H1 (cell line): ENCODE measurements around the gene DMWD. TPM values are rescaled to one million over a fixed set of nuclear protein-coding genes. Genes with fewer than 3 reads are reported as not detected.
A peak's percentile ranks its signal among the peaks of the same experiment; 100 is the strongest.

ENCODE experiments used
- CTCF ChIA-PET: fragments of 300-600 bp; sonication (Branson Sonifier 250); formaldehyde crosslinking; loops from one replicate; lab custom pipeline; 2021; ENCODE audit not compliant: partially characterized antibody; lab: Charles Lee
- POLR2A ChIA-PET: fragments of 300-600 bp; sonication (Branson Sonifier 250); formaldehyde crosslinking; loops from one replicate; lab custom pipeline; 2021; ENCODE audit warnings: inconsistent platforms; ENCODE audit not compliant: partially characterized antibody; lab: Charles Lee
- DNase-seq, 2 experiments: peaks; one replicate each; pipeline versions ENCODE4 v3.0.0 to v3.0.0-alpha.2; 2010 to 2022; ENCODE audit warnings: low spot score in 2 of 2, low read depth in 1 of 2, mixed read lengths in 1 of 2
- FAIRE-seq: peaks from 2 replicates; lab custom pipeline; 2011; peaks lifted over from hg19 to GRCh38; lab: Jason Lieb, UNC
- H2AFZ ChIP-seq: 2 replicates; pipeline ENCODE4 v1.8.1; 2012; ENCODE audit warnings: low read length, inconsistent platforms
- H2AK5ac ChIP-seq: 2 replicates; pipeline ENCODE4 v1.6.1; 2013; ENCODE audit warnings: low read depth, low read length
- H2BK120ac ChIP-seq: replicated peaks from 2 replicates; pipeline ENCODE3; 2013; ENCODE audit warnings: low read depth, low read length, inconsistent platforms
- H2BK12ac ChIP-seq: 2 replicates; pipeline ENCODE4 v1.6.1; 2013; ENCODE audit warnings: low read depth, low read length
- H2BK15ac ChIP-seq: 2 replicates; pipeline ENCODE4 v1.6.1; 2013; ENCODE audit warnings: low read length
- H2BK20ac ChIP-seq: 2 replicates; pipeline ENCODE4 v1.6.1; 2013; ENCODE audit warnings: low read length
- H2BK5ac ChIP-seq: 2 replicates; pipeline ENCODE4 v1.6.1; 2013; ENCODE audit warnings: low read depth, low read length
- H3K14ac ChIP-seq: 2 replicates; pipeline ENCODE4 v1.6.1; 2013; ENCODE audit warnings: inconsistent platforms; ENCODE audit not compliant: insufficient read length
- H3K18ac ChIP-seq: 2 replicates; pipeline ENCODE4 v1.6.1; 2013; ENCODE audit warnings: low read length; ENCODE audit errors: extremely low read depth
- H3K23ac ChIP-seq: 2 replicates; pipeline ENCODE4 v1.6.1; 2013; ENCODE audit warnings: inconsistent platforms; ENCODE audit not compliant: insufficient read length
- H3K23me2 ChIP-seq: 2 replicates; pipeline ENCODE4 v1.6.1; 2013; ENCODE audit warnings: low read depth, low read length
- H3K27ac ChIP-seq: 2 replicates; pipeline ENCODE4 v1.6.1; 2011; ENCODE audit warnings: low read depth, low read length, inconsistent platforms
- H3K27me3 ChIP-seq, 4 experiments: replicated peaks in 1 of 4; 1 replicate in 1 of 4; 2 replicates in 3 of 4; pipeline versions ENCODE4 v1.6.1 to v1.8.1; 2011 to 2013; ENCODE audit warnings: low read length in 3 of 4, mild to moderate bottlenecking in 3 of 4, inconsistent platforms in 2 of 4, mixed read lengths in 2 of 4, moderate library complexity in 1 of 4; ENCODE audit not compliant: control insufficient read depth in 3 of 4, insufficient read depth in 3 of 4; ENCODE audit errors: extremely low read depth in 1 of 4
- H3K36me3 ChIP-seq, 4 experiments: 2 replicates each; pipeline versions ENCODE4 v1.6.1 to v1.8.1; 2011 to 2013; ENCODE audit warnings: mild to moderate bottlenecking in 4 of 4, low read length in 3 of 4, moderate library complexity in 2 of 4, control low read depth in 1 of 4, inconsistent platforms in 1 of 4; ENCODE audit not compliant: insufficient read depth in 4 of 4, control insufficient read depth in 2 of 4
- H3K4ac ChIP-seq: replicated peaks from 2 replicates; pipeline ENCODE3; 2013; ENCODE audit warnings: low read length, low read depth, mixed read lengths, inconsistent platforms; ENCODE audit not compliant: insufficient read length
- H3K4me1 ChIP-seq, 4 experiments: replicated peaks in 1 of 4; 1 replicate in 1 of 4; 2 replicates in 3 of 4; pipeline versions ENCODE4 v1.6.1 to v1.8.1; 2011 to 2013; ENCODE audit warnings: low read length in 3 of 4, inconsistent platforms in 2 of 4, mixed read lengths in 1 of 4; ENCODE audit not compliant: insufficient read depth in 4 of 4, control insufficient read depth in 3 of 4
- H3K4me2 ChIP-seq, 2 experiments: 2 replicates each; pipeline versions ENCODE4 v1.6.1 to v1.8.1; 2011 to 2013; ENCODE audit warnings: low read depth in 2 of 2, low read length in 2 of 2, control low read depth in 1 of 2, inconsistent platforms in 1 of 2, mild to moderate bottlenecking in 1 of 2; ENCODE audit not compliant: insufficient read depth in 1 of 2
- H3K4me3 ChIP-seq, 4 experiments: fragments of 200-600, 300-600 bp in 1 of 4; sonication (generic), shearing (Covaris generic), sonication (Bioruptor Twin) in 1 of 4; 2 replicates each; pipeline versions ENCODE4 v1.5.1 to v1.8.1; 2011 to 2016; ENCODE audit warnings: low read length in 4 of 4, low read depth in 3 of 4, control low read depth in 2 of 4, inconsistent platforms in 2 of 4, mild to moderate bottlenecking in 2 of 4, mixed read lengths in 1 of 4, moderate library complexity in 1 of 4; ENCODE audit not compliant: insufficient read depth in 2 of 4; ENCODE audit errors: extremely low read depth in 1 of 4
- H3K56ac ChIP-seq: replicated peaks from 2 replicates; pipeline ENCODE3; 2013; ENCODE audit warnings: low read depth, mild to moderate bottlenecking, mixed read lengths, low read length, inconsistent platforms; ENCODE audit not compliant: insufficient read length
- H3K79me1 ChIP-seq: 2 replicates; pipeline ENCODE4 v1.6.1; 2013; ENCODE audit warnings: low read depth, low read length, control low read depth
- H3K79me2 ChIP-seq, 2 experiments: 2 replicates each; pipeline versions ENCODE4 v1.6.1 to v1.8.1; 2012 to 2013; ENCODE audit warnings: low read length in 2 of 2, mild to moderate bottlenecking in 2 of 2, inconsistent platforms in 1 of 2; ENCODE audit not compliant: insufficient read depth in 2 of 2, control insufficient read depth in 1 of 2
- H3K9ac ChIP-seq, 4 experiments: replicated peaks in 1 of 4; 1 replicate in 1 of 4; 2 replicates in 3 of 4; pipeline versions ENCODE4 v1.6.1 to v1.8.1; 2011 to 2013; ENCODE audit warnings: low read depth in 3 of 4, low read length in 3 of 4, control low read depth in 2 of 4, mild to moderate bottlenecking in 2 of 4, moderate library complexity in 2 of 4, inconsistent platforms in 1 of 4; ENCODE audit errors: extremely low read depth in 1 of 4
- H3K9me3 ChIP-seq, 2 experiments: 2 replicates each; pipeline versions ENCODE4 v1.6.1 to v1.8.1; 2012 to 2013; ENCODE audit warnings: mild to moderate bottlenecking in 2 of 2, moderate library complexity in 2 of 2, control low read depth in 1 of 2, inconsistent platforms in 1 of 2, low read depth in 1 of 2, low read length in 1 of 2, mixed read lengths in 1 of 2; ENCODE audit not compliant: insufficient read depth in 2 of 2
- H4K20me1 ChIP-seq, 2 experiments: replicated peaks in 1 of 2; 2 replicates each; pipeline versions ENCODE3 to v1.8.1; 2011 to 2013; ENCODE audit warnings: inconsistent platforms in 2 of 2, low read length in 2 of 2, mild to moderate bottlenecking in 1 of 2; ENCODE audit not compliant: insufficient read depth in 2 of 2, control insufficient read depth in 1 of 2
- H4K5ac ChIP-seq: 2 replicates; pipeline ENCODE4 v1.6.1; 2013; ENCODE audit warnings: low read length, low read depth, mixed read lengths, inconsistent platforms; ENCODE audit not compliant: insufficient read length
- H4K8ac ChIP-seq: 2 replicates; pipeline ENCODE4 v1.8.0; 2013; ENCODE audit warnings: mild to moderate bottlenecking, moderate library complexity, low read length, inconsistent platforms; ENCODE audit not compliant: insufficient read depth; ENCODE audit errors: extremely low read depth
- H4K91ac ChIP-seq: replicated peaks from 2 replicates; pipeline ENCODE3; 2013; ENCODE audit warnings: low read length, mixed read lengths, inconsistent platforms; ENCODE audit not compliant: insufficient read length
- CHD2 ChIP-seq: IDR thresholded peaks from 2 replicates; pipeline ENCODE4 v1.6.1; 2012; ENCODE audit warnings: low read length, improper control_type of control experiment
- EGR1 ChIP-seq: IDR thresholded peaks from 2 replicates; pipeline ENCODE4 v1.6.1; 2011; ENCODE audit warnings: low read depth, low read length, borderline replicate concordance
- NRF1 ChIP-seq: IDR thresholded peaks from 2 replicates; pipeline ENCODE4 v1.6.1; 2011; ENCODE audit warnings: mild to moderate bottlenecking, low read depth, low read length, improper control_type of control experiment
- PHF8 ChIP-seq: fragments of 200-600 bp; sonication (generic); conservative IDR thresholded peaks from 2 replicates; pipeline ENCODE4 v1.7.1; 2012; ENCODE audit warnings: low read depth, mild to moderate bottlenecking, inconsistent platforms, low read length, moderate library complexity
- RFX5 ChIP-seq: IDR thresholded peaks from 2 replicates; pipeline ENCODE4 v1.6.1; 2011; ENCODE audit warnings: low read depth, low read length, improper control_type of control experiment, borderline replicate concordance
- TAF7 ChIP-seq: optimal IDR thresholded peaks from 2 replicates; pipeline ENCODE3; 2011; ENCODE audit warnings: low read depth, mild to moderate bottlenecking, inconsistent platforms, low read length, moderate library complexity, borderline replicate concordance
- TBP ChIP-seq: IDR thresholded peaks from 2 replicates; pipeline ENCODE4 v1.6.1; 2011; ENCODE audit warnings: low read depth, low read length, improper control_type of control experiment
- WGBS, 2 experiments: shearing (Covaris generic) in 1 of 2; methylation state at CpG; one replicate each; pipeline versions ENCODE4 v1.1.6 to v1.1.7; 2013 to 2015; ENCODE audit warnings: low lambda C conversion rate in 2 of 2, mixed read lengths in 2 of 2, inconsistent platforms in 1 of 2, low coverage in 1 of 2, missing lambda C conversion rate in 1 of 2; ENCODE audit not compliant: insufficient replicate concordance in 2 of 2, insufficient coverage in 1 of 2, insufficient read length in 1 of 2; ENCODE audit errors: extremely low coverage in 1 of 2, missing lambda C conversion rate in 1 of 2; 5-methylcytosine and 5-hydroxymethylcytosine counted together
- polyA plus RNA-seq, 7 experiments: library from polyadenylated mRNA; depleted of rRNA in 3 of 7; stranded (reverse) in 5 of 7; unstranded in 2 of 7; fragments of >200 nt in 5 of 7; fragments of 200-250 nt in 2 of 7; gene quantifications; 1 replicate in 5 of 7; 2 replicates in 1 of 7; 4 replicates in 1 of 7; pipeline versions ENCODE4 v1.2.1 to v1.2.3, GENCODE V29; 2011 to 2013; ENCODE audit warnings: missing spikeins in 2 of 7, mixed read lengths in 2 of 7
- total RNA-seq: library from RNA; stranded (reverse); fragmentation: NEBNext Ultra II Directional; extraction: Animal tissue kit (Norgen Biotek cat#: 25700); gene quantifications from 2 replicates; pipeline ENCODE4 v1.2.1, GENCODE V29; 2021
- TF ChIP-seq, protein P1 (sequence below), 3 experiments: IDR thresholded peaks; 1 replicate in 2 of 3; 2 replicates in 1 of 3; pipeline versions ENCODE4 v1.5.1 to v1.6.1; 2011; ENCODE audit warnings: low read length in 3 of 3, mild to moderate bottlenecking in 3 of 3, inconsistent platforms in 2 of 3, low read depth in 1 of 3, moderate library complexity in 1 of 3; ENCODE audit not compliant: insufficient read depth in 1 of 3; ENCODE audit errors: control extremely low read depth in 1 of 3

Gene DMWD
- total and polyA plus RNA-seq, 2 of the 8 experiments (the other 6 are each of a cell fraction or from before 2014, with no cell fraction given): 13.6 to 41.0 TPM

DNA sequence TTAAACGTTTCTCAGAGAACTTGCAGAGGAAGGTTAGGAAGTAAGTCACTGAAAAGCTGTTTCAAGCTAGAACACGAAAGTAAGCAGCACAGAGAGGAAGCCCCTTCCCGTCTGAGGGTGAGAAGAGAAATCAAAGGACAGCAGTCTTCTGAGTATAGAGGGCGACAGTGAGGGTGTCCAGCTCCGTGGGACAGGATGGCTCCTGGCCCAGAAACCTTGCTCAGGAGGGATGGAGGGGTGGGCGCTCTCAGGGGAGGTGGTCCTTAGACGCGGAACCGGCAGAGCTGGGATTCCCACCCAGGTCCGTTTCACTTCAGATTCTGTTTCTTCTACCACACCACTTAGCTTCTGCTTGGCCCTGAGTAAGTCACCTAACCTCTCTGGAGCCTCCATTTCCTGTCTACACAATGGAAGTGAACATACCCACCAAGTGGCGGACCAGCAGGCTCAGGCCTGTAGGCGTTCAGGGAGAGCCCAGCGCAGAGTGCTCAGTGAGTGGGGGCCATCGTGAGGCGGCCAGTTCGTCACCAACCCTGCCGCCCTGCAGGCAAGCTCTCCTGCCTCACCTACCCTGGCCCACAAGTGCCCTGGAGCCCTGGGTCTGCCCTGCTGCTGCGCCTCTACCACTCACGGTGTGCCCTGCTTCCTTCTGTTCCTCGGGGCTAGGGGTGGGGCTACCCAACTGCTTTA is 27.9 kb upstream of the DMWD start:
- Histone ChIP-seq H2AFZ (no peak overlapping the region), H3K18ac (no peak overlapping the region), H2BK15ac (no peak overlapping the region), H4K91ac (no peak overlapping the region), H3K9ac (no peak overlapping the region), H3K27me3 (no peaks in the 10 kb centered on the region), H3K79me2 (no peaks in the 10 kb centered on the region), H3K14ac (no peak overlapping the region), H3K23me2 (peaks cover 10% of the 10 kb centered on the region), H4K20me1 (peaks cover 2 to 11% of the 10 kb centered on the region in 2 experiments), H2BK12ac (no peak overlapping the region), H2AK5ac (no peak overlapping the region), H4K8ac (no peak overlapping the region), H3K79me1 (no peaks in the 10 kb centered on the region; the same call in 1 of the 2 replicates), H3K4ac (no peak overlapping the region), H2BK20ac (no peak overlapping the region), H3K4me3 (no peak overlapping the region), H3K23ac (no peak overlapping the region), H3K4me1 (peaks cover 0 to 17% (median 15%) of the 10 kb centered on the region in 4 experiments; a peak in 6 of 7 replicates), H3K36me3 (peaks cover 11 to 39% (median 29%) of the 10 kb centered on the region in 4 experiments), H3K9me3 (no peaks in the 10 kb centered on the region), H2BK120ac (no peak overlapping the region), H2BK5ac (no peak overlapping the region), H3K56ac (no peak overlapping the region), H4K5ac (no peak overlapping the region), H3K4me2 (no peak overlapping the region), H3K27ac (no peak overlapping the region)
- CTCF ChIA-PET: interaction anchor here (1.3 to 2.4 kb wide), 5 partner anchors 11 to 63 kb away, joined by 3 to 9 read pairs (median 5); no protein-coding TSS in a partner anchor
- no peak for TF ChIP-seq TAF7
- TF ChIP-seq EGR1: no peak
- no peak for TF ChIP-seq RFX5
- no peak for TF ChIP-seq TBP
- TF ChIP-seq NRF1: no peak
- TF ChIP-seq, protein P1, sequence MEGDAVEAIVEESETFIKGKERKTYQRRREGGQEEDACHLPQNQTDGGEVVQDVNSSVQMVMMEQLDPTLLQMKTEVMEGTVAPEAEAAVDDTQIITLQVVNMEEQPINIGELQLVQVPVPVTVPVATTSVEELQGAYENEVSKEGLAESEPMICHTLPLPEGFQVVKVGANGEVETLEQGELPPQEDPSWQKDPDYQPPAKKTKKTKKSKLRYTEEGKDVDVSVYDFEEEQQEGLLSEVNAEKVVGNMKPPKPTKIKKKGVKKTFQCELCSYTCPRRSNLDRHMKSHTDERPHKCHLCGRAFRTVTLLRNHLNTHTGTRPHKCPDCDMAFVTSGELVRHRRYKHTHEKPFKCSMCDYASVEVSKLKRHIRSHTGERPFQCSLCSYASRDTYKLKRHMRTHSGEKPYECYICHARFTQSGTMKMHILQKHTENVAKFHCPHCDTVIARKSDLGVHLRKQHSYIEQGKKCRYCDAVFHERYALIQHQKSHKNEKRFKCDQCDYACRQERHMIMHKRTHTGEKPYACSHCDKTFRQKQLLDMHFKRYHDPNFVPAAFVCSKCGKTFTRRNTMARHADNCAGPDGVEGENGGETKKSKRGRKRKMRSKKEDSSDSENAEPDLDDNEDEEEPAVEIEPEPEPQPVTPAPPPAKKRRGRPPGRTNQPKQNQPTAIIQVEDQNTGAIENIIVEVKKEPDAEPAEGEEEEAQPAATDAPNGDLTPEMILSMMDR (IDR thresholded peaks at IDR 0.05; ENCODE audit: control extremely low read depth in 1 of 3, insufficient read depth in 1 of 3, low read depth in 1 of 3, low read length in 3 of 3): peak in 2 of 3 experiments; percentile 20 to 31; a peak in 2 of 4 replicates
- TF ChIP-seq PHF8: no peak
- no peak for TF ChIP-seq CHD2
- no peak for DNase-seq
- POLR2A ChIA-PET: interaction anchor here (0.9 to 12.6 kb wide), 7 partner anchors 9 to 50 kb away, joined by 3 to 175 read pairs (median 5); partner anchors contain the start of genes DMPK, FOXA3 and SIX5
- no peak for FAIRE-seq
- WGBS, 2 experiments: 88% methylated on average over 20 of the region's 20 CpGs; no CpG with 5 or more reads in 1 of the 2 experiments
